Dedifferentiated amniotic fluid mesenchymal stem cell (primary cell): ENCODE measurements around the gene TRIM4.

Experiments used
- DNase-seq: peaks from one replicate; pipeline ENCODE4 v3.0.0-alpha.2; 2016; ENCODE audit errors: extremely low spot score

Gene TRIM4

DNA sequence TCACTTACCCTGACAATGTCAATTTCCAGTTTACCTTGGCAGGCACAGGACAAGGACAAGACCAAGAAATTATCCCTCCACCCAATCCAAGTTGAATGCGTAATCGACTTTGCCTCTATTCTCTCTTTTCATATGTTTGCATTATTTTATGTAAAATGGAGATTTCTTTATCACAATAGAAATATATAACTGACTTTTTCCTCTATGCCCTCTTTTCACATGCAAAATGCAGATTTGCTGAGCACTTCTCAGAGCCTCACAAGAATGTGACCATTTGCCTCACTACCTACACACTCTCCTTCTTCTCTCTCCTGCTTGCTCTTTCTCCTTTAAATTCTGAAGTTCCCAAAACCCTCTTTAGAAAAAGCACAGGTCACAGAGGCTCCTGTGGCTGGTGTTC is 76.4 kb downstream of the TRIM4 start:
- DNase-seq = no peak
